PC-3 (cell line): ENCODE data around the gene AJAP1.

ENCODE experiments used
- EZH2 ChIP-seq: fragments of 300-600 bp; sonication (generic); IDR thresholded peaks from one replicate; pipeline ENCODE4 v1.6.1; 2017; ENCODE audit warnings: antibody characterized with exemption, mild to moderate bottlenecking, low read length; ENCODE audit not compliant: unreplicated experiment
- EZH2phosphoT487 ChIP-seq: fragments of 300-600 bp; sonication (generic); IDR thresholded peaks from 2 replicates; pipeline ENCODE4 v1.6.1; 2018; ENCODE audit warnings: mild to moderate bottlenecking, antibody characterized with exemption, low read length, borderline replicate concordance
- TF ChIP-seq, protein P1 (sequence below): fragments of 300-600 bp; sonication (generic); conservative IDR thresholded peaks from 2 replicates; pipeline ENCODE4 v1.5.1; 2017; ENCODE audit warnings: antibody characterized with exemption, low read depth, mild to moderate bottlenecking, low read length

GRCh38 chr1:4657960-4658541 lies 3.6 kb downstream of the AJAP1 start:
- TF ChIP-seq, protein P1, sequence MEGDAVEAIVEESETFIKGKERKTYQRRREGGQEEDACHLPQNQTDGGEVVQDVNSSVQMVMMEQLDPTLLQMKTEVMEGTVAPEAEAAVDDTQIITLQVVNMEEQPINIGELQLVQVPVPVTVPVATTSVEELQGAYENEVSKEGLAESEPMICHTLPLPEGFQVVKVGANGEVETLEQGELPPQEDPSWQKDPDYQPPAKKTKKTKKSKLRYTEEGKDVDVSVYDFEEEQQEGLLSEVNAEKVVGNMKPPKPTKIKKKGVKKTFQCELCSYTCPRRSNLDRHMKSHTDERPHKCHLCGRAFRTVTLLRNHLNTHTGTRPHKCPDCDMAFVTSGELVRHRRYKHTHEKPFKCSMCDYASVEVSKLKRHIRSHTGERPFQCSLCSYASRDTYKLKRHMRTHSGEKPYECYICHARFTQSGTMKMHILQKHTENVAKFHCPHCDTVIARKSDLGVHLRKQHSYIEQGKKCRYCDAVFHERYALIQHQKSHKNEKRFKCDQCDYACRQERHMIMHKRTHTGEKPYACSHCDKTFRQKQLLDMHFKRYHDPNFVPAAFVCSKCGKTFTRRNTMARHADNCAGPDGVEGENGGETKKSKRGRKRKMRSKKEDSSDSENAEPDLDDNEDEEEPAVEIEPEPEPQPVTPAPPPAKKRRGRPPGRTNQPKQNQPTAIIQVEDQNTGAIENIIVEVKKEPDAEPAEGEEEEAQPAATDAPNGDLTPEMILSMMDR, result no peak
- TF ChIP-seq EZH2, result no peak
- no peak for TF ChIP-seq EZH2phosphoT487
